Esophagus muscularis mucosa (tissue), 4 donors: ENCODE results near the gene ARHGDIG. TPM values are rescaled to one million over a fixed set of nuclear protein-coding genes. Genes with fewer than 3 reads are reported as not detected.

Experiments used
- DNase-seq: peaks from one replicate; pipeline ENCODE4 v3.0.0-alpha.2; 2017; ENCODE audit errors: extremely low spot score
- H3K27ac ChIP-seq, 4 donors: fragments of 200-600 bp; sonication (generic); replicated peaks in 1 of 4; 1 replicate in 3 of 4; 2 replicates in 1 of 4; pipeline ENCODE4 v1.5.1; 2016 to 2019; ENCODE audit warnings: mild to moderate bottlenecking in 1 of 4
- H3K27me3 ChIP-seq, 4 donors: fragments of 200-600 bp; sonication (generic); one replicate each; pipeline versions ENCODE4 v1.5.1 to v1.6.0; 2016 to 2019
- H3K36me3 ChIP-seq, 4 donors: fragments of 200-600 bp; sonication (generic); one replicate each; pipeline ENCODE4 v1.5.1; 2016 to 2019
- H3K4me1 ChIP-seq, 4 donors: fragments of 200-600 bp; sonication (generic); one replicate each; pipeline ENCODE4 v1.5.1; 2016 to 2019
- H3K4me3 ChIP-seq, 4 donors: fragments of 200-600 bp; sonication (generic); 1 replicate in 2 of 4; 2 replicates in 2 of 4; pipeline ENCODE4 v1.5.1; 2016 to 2019; ENCODE audit warnings: mild to moderate bottlenecking in 4 of 4, moderate library complexity in 1 of 4
- H3K9me3 ChIP-seq, 4 donors: fragments of 200-600 bp; sonication (generic); 1 replicate in 3 of 4; 2 replicates in 1 of 4; pipeline ENCODE4 v1.5.1; 2016 to 2019
- EP300 ChIP-seq: sonication (generic); formaldehyde crosslinking; IDR thresholded peaks from one replicate; pipeline ENCODE4 v1.6.1; 2017; ENCODE audit warnings: antibody characterized with exemption
- POLR2A ChIP-seq: fragments of 450-650 bp; IDR thresholded peaks from one replicate; pipeline ENCODE4 v1.6.1; 2017; ENCODE audit warnings: antibody characterized with exemption, moderate library complexity, mild to moderate bottlenecking, low read depth
- POLR2AphosphoS5 ChIP-seq, 2 donors: sonication (generic); formaldehyde crosslinking; IDR thresholded peaks; one replicate each; pipeline ENCODE4 v1.6.1; 2017; ENCODE audit warnings: antibody characterized with exemption in 2 of 2
- WGBS: methylation state at CpG from one replicate; pipeline ENCODE4 v1.1.5; 2018; 5-methylcytosine and 5-hydroxymethylcytosine counted together
- intact Hi-C: fragments of 100-400 bp; cut with DNase I; formaldehyde crosslinking; loops from one replicate; pipeline ENCODE4 v1.15.1; 2023
- total RNA-seq, 4 donors: library from RNA; depleted of rRNA; stranded (reverse); fragments of >200 nt; gene quantifications; one replicate each; pipeline versions ENCODE4 v1.1.0 to v1.2.1, GENCODE V29; 2016
- TF ChIP-seq, protein P1 (sequence below), 3 experiments: fragments of 200-600 bp in 2 of 3; fragments of 450-650 bp in 1 of 3; sonication (generic) in 2 of 3; IDR thresholded peaks; one replicate each; pipeline ENCODE4 v1.5.1; 2017 to 2019; ENCODE audit warnings: antibody characterized with exemption in 3 of 3, mild to moderate bottlenecking in 2 of 3, moderate library complexity in 1 of 3

The ARHGDIG gene
- total RNA-seq, 4 donors from 2014 or later: 0.80 to 4.8 (median 3.0) TPM

DNA sequence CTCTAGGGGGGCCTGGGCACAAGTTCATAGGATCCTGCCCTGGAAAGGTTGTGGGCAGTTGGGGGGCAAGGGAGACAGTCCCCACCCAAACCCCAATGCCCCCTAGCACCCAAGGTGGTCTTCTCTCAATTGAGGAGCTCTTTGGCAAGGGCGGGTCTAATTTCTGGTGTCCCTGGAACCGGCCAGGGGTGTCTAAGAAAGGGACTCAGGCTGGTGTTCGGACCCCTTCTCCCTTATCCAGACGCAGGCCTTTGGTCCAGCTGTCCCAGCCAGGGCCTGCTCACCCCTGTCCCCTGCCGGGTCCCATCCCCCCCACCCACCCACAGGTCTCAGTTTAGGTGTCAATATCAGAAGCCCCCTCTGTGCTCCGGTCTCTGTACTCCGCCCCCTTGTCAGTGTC, 860 bp upstream of the ARHGDIG start:
- WGBS: 96% methylated on average over 4 of the region's 7 CpGs
- intact Hi-C loops: no loop called here
- no peak overlapping the region for H3K27ac ChIP-seq
- peaks cover 0 to 50% (median 11%) of the 10 kb centered on the region in 4 donors for H3K27me3 ChIP-seq
- TF ChIP-seq POLR2AphosphoS5 (IDR thresholded peaks at IDR 0.05) (no peak), POLR2A (no peak), EP300 (no peak)
- TF ChIP-seq, protein P1, sequence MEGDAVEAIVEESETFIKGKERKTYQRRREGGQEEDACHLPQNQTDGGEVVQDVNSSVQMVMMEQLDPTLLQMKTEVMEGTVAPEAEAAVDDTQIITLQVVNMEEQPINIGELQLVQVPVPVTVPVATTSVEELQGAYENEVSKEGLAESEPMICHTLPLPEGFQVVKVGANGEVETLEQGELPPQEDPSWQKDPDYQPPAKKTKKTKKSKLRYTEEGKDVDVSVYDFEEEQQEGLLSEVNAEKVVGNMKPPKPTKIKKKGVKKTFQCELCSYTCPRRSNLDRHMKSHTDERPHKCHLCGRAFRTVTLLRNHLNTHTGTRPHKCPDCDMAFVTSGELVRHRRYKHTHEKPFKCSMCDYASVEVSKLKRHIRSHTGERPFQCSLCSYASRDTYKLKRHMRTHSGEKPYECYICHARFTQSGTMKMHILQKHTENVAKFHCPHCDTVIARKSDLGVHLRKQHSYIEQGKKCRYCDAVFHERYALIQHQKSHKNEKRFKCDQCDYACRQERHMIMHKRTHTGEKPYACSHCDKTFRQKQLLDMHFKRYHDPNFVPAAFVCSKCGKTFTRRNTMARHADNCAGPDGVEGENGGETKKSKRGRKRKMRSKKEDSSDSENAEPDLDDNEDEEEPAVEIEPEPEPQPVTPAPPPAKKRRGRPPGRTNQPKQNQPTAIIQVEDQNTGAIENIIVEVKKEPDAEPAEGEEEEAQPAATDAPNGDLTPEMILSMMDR (IDR thresholded peaks at IDR 0.05): no peak
- no peaks in the 10 kb centered on the region for H3K36me3 ChIP-seq
- H3K4me3 ChIP-seq: no peak overlapping the region
- H3K4me1 ChIP-seq: peaks cover 19 to 43% (median 33%) of the 10 kb centered on the region in 4 donors
- DNase-seq: no peak
- no peaks in the 10 kb centered on the region for H3K9me3 ChIP-seq

DNA sequence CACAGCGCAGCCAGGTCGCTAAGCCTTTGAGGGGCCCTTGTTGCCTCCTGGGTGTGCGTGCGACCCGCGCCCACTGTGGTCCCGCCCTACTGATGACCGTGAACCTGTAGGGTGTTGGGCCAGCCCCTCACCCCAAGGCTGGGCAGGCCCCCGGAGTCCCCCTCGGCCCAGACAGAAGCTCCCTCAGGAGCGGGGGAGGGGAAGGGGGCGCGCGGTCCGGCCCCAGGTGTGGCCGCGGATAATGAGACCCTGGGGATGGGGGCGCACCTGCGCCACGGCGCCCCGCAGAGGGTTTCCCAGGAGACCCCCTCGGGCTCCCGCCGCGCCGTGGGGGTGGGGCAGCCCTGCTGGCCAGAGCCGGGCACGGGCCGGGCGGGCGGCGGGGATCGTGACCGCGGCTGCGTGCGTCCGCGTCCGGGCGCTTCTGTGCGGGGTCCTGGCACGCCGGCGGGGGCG, 358 bp upstream of the ARHGDIG start:
- Histone ChIP-seq H3K9me3 (no peaks in the 10 kb centered on the region), H3K4me3 (peak overlapping the region in 3 of 4 donors; percentile 40 to 59 (median 45)), H3K4me1 (peaks cover 14 to 38% (median 28%) of the 10 kb centered on the region in 4 donors), H3K27me3 (peaks cover 0 to 45% (median 11%) of the 10 kb centered on the region in 4 donors), H3K36me3 (no peaks in the 10 kb centered on the region), H3K27ac (no peak overlapping the region)
- intact Hi-C loops: no loop called here
- DNase-seq: no peak
- WGBS: no CpG with 5 or more reads among the region's 47 CpGs
- TF ChIP-seq POLR2A (no peak), POLR2AphosphoS5 (IDR thresholded peaks at IDR 0.05) (no peak), EP300 (no peak)
- TF ChIP-seq, protein P1 (IDR thresholded peaks at IDR 0.05): no peak

DNA sequence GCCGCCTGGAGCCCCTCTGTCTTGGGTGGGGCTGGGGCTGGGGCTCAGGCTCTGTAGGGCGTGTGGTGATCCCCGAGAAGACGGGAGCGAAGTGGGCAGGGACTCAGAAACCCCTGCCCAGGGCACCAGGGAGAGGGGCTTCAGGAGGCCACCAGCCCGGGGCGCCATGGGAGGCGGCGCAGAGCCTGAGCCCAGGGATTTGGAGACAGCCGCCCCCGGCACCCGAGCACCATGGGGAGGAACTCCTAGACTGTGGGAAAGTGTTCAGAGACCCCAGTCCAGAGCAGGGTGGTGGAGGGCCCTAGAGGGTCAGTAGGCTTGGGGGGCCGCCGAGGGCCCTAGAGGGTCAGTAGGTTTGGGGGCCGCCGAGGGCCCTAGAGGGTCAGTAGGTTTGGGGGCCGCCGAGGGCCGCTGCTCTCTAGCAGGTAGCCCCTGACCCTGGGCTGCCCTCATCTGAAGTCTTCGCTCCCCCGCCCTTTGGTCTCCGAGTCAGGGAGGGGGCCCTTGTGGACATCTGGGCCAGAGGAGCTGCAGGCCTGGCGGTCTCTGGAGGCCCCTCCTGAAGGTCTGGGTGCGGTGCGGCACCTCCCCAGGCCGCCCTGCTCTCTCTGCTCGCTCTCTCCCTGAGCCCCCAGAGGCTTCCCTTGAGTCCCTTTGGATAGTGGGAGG, 734 bp downstream of the ARHGDIG start:
- intact Hi-C loops: no loop called here
- no peaks in the 10 kb centered on the region for H3K36me3 ChIP-seq
- no peaks in the 10 kb centered on the region for H3K9me3 ChIP-seq
- H3K4me3 ChIP-seq: peak overlapping the region; percentile 40 to 59 (median 46)
- peaks cover 0 to 39% (median 11%) of the 10 kb centered on the region in 4 donors for H3K27me3 ChIP-seq
- no peak overlapping the region for H3K27ac ChIP-seq
- H3K4me1 ChIP-seq: peaks cover 10 to 27% (median 20%) of the 10 kb centered on the region in 4 donors
- no peak for DNase-seq
- WGBS: 39% methylated on average over 13 of the region's 27 CpGs
- TF ChIP-seq POLR2AphosphoS5 (IDR thresholded peaks at IDR 0.05): no peak
- TF ChIP-seq, protein P1 (IDR thresholded peaks at IDR 0.05): no peak
- no peak for TF ChIP-seq POLR2A
- no peak for TF ChIP-seq EP300

DNA sequence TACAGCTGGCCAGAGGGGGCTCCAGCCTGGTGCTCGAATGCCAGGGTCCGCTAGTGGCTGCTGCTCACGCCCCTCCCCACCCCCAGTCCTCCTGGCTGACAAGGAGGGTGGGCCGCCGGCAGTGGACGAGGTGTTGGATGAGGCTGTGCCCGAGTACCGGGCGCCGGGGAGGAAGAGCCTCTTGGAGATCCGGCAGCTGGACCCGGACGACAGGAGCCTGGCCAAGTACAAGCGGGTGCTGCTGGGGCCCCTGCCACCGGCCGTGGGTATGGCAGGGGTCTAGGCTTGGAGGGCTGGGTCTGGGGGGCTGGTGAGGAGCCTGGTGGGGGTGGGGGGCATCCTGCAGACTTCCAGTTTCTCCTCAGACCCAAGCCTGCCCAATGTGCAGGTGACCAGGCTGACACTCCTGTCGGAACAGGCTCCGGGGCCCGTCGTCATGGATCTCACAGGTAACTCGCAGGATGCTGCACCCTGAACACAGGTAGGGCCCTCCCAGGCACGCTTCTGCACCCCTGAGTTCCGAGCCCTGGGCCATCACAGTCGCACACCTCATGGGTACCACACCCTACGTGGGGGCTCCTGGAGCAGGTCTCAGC, 1.4 kb downstream of the ARHGDIG start:
- H3K4me1 ChIP-seq: peaks cover 10 to 22% (median 17%) of the 10 kb centered on the region in 4 donors
- no peak overlapping the region for H3K27ac ChIP-seq
- intact Hi-C loops: no loop called here
- TF ChIP-seq, protein P1 (IDR thresholded peaks at IDR 0.05): no peak
- TF ChIP-seq POLR2A: no peak
- TF ChIP-seq POLR2AphosphoS5 (IDR thresholded peaks at IDR 0.05): no peak
- TF ChIP-seq EP300: no peak
- peaks cover 0 to 38% (median 11%) of the 10 kb centered on the region in 4 donors for H3K27me3 ChIP-seq
- peaks cover 0 to 6% (median 4%) of the 10 kb centered on the region in 4 donors for H3K36me3 ChIP-seq
- no peak for DNase-seq
- H3K4me3 ChIP-seq: no peak overlapping the region
- 79% methylated on average over 8 of the region's 25 CpGs for WGBS
- H3K9me3 ChIP-seq: no peaks in the 10 kb centered on the region
